ENCODE results near the gene GLRX3.

GLRX3 gene

DNA sequence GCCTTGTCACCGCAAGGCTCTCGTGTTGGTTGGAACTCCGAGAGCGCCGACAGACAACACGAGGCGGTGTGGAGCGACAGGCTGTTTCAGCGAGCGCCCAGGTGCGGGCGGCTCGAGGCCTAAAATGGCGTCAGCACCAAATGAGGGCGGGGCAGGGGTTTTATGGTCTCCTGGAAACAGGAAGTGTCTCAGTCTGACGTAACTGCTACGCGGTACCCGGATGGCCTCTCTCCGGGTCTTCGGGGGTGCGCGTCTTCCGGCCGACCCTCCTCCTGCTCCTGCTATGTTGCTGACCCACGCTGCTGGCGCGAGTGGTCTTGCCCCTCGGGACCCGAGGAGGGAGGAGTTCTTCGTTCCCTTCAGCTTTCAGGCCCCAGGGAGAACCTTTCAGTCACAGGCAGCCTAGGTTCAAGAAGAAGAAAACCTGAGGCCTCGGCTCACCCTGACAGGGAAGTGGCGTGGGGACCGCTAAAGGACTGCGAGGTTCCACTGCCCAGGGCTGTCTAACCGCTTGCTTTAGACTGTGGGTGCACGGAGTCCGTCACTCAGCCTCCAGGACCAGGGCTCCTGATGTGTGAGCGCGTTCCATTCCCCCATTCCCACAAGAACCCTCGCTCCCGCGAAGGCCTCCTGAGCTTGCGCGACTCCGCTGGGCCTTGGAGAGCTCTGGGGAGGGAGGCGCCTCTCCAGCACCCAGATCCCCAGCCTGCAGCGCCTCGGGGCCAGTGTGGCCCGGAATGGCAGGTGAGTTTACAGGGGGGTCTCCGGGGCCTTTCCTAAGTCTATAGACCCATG is 77.3 kb downstream of the GLRX3 start:
- DNase-seq = no peak

DNA sequence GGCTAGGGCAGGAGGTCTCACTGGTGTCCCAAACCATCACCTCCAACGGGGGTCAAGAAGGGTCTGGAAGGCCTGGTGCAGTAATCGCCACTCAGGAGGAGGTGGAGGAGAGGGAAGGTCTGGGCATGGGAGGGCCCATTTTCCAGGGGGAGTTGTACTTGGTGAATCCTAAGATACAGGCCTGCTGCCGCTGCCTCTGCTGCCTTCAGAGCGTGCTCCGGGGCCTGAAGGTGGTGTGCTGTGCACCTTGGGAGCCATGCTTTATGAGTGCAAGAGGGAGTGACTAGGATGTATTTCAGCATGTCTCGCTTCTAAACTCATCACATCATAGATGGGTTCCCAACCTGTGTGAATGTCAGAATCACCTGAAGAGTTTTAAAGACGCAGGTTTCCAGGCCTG is 78.2 kb downstream of the GLRX3 start:
- DNase-seq = no peak

DNA sequence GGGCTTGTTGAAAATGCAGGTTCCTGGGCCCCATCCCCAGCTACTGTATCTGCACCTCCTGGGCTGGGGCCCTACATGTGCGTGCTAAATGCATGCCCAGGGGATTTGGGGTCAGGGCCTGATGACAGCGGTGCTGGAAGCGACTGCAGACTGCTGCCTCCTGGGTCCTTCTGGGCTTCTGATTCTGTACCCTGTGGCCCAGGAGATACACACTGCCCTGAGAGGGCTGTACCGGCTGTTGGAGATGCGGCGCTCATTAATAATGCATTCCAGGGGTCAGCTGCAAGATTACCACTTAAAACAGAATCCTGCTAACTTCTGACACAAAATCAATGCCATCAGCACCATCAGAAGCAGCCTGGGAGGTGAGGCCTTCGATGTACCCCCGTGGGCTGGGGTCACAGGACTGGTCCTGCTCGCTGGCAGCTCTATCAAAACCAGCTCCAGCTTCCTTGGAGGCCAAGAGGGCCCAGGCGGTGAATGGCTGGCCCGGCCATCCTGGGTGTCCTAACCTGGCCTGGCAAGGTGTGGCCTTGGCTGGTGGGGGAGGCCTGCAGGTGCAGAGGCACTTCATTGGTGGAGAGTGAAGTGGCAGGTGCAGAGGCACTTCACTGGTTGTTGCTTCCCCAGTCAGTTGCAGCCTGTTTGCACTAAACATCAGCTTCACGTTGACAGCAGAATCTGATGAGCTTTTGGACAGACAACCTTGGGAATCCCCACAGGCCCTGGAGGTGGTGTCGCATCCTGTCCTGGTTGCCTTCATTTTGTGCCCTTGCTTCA is 79.2 kb downstream of the GLRX3 start:
- no peak for DNase-seq

DNA sequence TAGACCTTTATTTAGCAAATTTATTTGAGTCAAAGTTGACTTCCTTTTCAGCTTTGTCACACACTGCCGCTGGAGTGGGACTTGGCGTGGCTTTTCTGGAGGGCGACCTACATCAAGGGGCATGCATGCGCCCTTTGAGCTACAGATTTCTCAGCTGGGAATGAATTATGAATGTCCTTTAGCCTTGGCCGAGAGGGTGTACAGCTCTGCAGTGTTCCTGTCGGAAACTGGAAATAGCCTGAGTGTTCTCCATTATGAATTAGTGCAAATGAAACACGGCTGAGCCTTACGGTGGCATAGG is 79.7 kb downstream of the GLRX3 start:
- no peak for DNase-seq

DNA sequence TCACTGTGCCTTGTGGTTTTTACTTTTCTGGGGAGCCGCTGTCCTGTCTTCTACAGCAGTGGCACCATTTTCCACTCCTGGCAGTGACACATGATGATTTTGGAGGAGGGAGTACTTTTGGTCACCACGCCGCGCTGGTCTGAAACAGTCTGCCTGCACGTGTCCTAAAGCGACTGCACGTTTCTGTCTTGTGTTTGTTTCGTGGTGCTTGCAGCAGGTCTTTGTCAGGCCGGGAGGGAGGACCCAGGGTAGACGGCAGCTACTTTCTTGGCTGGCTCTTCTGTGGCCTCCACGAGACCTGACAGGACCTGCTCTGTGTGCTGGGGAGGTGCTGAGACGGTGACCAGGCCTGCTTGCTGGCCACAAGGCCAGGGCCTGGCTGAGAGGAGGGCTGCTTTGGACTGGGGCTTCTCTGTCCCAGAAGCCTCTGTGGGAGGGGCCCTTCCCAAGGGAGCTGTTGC is 82.0 kb downstream of the GLRX3 start:
- DNase-seq = no peak

DNA sequence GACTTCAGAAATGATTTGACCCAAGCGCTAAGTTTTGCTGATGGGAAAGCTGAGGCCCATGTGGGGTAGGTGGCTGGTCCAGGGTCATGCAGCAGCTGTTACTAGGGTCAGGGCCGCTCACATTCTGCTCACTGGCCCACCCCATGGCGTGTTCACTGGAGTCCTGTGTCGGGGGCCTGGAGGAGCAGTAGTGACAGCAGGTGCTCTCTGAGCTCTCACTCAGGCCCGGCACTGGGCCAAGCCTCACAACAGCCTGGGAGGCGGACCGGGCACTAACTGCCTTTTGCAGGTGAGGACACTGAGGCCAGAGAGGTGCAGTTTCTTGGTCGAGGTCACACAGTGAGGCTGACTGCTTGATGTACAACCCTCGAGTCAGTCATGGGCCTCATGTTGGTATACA is 82.7 kb downstream of the GLRX3 start:
- DNase-seq = no peak

DNA sequence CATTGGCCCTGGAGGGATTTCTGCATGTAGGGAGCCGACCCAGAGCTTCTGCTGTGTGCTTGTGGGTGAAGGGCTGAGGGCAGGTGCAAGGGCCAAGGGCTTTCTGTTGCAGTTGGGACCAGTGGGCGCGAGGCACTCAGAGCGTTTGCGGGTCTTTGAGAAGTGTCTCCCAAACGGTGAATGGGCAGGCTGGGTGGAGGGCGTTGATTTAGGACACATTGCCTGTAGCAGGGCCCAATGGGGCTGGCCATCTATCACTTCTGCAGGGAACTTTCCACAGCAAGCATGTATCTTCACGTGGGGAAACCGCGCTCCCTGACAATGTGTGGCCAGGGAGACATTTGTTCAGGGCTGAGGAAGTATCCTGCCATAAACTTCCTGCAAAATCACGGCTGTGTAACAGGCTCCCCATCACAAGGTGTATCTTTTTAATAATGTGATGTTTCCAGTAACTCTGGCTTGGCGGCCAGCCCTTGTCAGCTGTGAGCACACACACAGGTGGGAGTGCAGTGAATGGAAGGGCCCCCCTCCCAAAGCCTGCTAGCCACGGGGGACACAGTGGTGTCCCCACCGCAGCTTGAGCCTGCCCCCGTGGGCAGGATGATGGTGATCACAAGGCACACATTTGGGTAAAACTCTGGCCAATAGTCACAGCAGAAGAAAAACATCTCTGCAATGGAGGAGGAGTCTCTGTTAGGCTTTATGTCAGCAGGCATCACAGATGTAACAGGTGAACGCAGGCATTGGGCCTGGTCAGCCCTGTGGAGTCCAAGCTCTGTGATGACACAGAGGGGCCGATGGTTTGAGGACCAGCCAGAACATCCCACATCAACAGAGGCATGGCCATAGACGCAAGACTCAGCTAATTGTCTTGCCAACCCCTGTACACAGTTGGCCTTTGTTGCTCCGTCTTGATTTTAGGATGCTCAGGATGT is 84.3 kb downstream of the GLRX3 start:
- no peak for DNase-seq

DNA sequence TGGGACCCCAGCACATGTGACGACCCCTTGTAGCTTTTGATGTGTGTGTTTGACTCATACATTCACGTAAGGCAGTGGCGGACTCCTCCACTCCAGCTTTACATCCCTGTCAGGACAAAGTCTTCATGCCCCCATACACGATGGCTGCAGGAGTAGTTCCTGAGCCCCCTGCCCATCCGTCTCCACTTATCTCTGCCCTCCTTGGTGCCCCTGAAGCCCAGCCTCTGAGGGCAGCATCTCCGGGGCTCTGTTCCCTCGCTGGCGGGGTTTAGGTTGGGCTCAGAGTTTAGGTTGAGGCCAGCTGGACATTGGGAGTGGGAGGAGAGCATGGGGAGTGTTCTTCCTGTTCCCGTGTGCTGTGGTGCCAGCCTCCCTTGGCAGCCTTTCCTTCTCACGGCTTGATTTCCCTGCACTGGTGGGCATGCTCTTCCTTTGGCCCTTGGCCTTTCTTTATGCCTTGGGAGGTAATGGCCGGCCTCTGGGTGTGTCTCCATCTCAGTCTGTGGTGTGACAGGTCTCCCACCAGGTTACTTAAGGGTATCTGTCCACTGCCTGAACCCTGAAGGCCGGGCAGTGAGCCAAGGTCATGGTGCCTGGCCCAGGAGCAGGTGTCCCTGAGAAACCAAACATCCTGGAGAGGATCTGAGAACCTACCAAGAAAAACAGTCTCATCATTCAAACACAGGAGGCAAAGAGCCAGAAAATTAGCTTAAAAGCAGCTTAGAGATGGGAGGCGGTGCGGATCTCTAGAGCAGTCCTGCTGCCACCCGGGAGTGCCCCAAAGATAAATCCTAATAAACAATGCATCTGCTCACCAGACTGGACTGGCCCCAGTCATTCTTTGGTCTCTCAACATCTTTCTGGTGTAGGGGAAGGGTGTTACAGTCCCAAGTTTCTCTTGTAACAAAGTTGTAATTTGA is 85.5 kb downstream of the GLRX3 start:
- DNase-seq = no peak

DNA sequence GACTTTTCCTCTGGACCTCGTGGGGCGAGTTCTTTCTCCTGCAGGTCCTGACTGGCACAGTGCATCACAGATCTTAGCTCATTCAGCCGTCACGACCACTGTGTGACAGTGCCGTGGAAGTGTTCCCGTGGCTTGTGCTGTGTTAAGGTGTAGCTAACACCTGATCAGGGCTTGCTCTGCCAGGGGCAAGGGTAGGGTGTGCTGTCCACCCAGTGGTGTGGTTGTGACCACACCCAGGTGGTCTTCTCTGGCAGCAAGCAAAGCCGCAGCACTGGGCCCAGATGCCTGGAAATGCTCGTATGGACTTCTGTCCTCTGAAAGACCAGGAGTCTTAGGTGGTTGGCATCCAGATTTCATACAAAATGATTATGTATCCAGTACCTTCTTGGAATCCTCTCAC is 86.2 kb downstream of the GLRX3 start:
- DNase-seq = no peak

DNA sequence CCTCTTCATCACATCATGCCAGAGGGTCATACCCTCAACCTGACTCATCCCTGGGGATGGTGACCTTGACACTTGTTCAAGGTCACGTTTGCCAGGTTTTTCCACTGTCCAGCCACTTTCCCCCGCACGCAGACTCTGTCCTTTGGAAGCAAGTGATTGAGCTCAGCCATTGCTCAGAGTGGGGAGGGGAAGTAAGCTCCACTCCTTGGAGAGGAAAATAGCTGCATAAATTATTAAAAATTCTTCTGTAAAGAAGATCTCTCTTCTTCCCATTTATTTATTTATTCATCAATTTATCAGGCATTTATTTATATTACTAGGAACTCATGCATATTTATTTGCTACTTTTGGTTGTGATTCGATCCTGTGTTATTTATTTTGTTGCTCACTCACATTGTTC is 88.0 kb downstream of the GLRX3 start:
- DNase-seq = no peak

DNA sequence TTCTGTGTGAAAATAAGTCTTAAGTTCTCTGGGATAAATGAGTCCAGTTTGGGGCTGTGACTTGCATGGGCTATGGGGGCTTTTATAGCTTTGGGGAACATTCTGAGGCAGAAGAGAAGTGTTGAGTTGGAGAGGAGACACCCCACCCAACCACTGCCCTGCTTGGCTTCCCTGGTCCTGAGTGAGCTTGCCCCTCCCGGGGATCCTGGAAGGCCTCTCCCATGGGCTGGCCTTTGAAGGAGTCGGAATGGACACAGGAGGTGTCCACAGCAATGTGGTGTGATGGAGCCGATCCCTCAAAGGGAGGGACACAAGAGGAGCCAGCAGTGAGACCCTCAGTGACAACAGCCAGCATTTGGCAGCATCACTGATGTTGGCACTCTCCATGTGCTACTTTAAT is 89.8 kb downstream of the GLRX3 start:
- DNase-seq = no peak

DNA sequence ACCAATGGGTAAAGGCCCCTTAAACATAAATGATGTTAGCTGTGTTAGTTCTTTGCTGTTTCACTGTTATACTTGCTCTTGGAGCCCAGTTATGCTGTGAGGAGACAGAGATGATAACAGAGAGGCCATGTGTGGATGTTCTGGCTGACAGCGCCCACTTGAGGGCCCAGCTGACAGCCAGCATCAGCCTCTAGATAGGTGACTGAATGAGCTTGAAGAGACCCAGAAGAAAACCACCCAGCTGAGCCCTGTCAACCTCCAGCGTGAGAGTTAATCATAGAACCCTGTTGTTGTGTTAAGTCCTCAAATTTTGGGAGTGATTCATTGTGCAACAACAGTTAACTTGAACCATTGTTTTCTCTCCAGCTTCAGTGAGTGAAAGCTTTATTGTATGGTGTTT is 91.7 kb downstream of the GLRX3 start:
- DNase-seq = no peak
